ENCODE measurements around the gene CPT2. TPM values are rescaled to one million over a fixed set of nuclear protein-coding genes. Genes with fewer than 3 reads are reported as not detected.

CPT2 gene
- total RNA-seq = 10 to 100 TPM; 16.0 to 36.2 (median 23.1) TPM

GRCh38 chr1:53196485-53197290 is at the start of gene CPT2:
Gene CPT2, plus strand, starts transcription at chr1:53196824. Its CDS starts 120 bp downstream, at chr1:53196944.
- TF ChIP-seq, protein P1, sequence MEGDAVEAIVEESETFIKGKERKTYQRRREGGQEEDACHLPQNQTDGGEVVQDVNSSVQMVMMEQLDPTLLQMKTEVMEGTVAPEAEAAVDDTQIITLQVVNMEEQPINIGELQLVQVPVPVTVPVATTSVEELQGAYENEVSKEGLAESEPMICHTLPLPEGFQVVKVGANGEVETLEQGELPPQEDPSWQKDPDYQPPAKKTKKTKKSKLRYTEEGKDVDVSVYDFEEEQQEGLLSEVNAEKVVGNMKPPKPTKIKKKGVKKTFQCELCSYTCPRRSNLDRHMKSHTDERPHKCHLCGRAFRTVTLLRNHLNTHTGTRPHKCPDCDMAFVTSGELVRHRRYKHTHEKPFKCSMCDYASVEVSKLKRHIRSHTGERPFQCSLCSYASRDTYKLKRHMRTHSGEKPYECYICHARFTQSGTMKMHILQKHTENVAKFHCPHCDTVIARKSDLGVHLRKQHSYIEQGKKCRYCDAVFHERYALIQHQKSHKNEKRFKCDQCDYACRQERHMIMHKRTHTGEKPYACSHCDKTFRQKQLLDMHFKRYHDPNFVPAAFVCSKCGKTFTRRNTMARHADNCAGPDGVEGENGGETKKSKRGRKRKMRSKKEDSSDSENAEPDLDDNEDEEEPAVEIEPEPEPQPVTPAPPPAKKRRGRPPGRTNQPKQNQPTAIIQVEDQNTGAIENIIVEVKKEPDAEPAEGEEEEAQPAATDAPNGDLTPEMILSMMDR (IDR thresholded peaks at IDR 0.05; ENCODE audit: low read depth) = no peak

- TF ChIP-seq, protein P1 (IDR thresholded peaks at IDR 0.05; ENCODE audit: low read depth) = no peak
Measured at GRCh38 chr1:53147174-53147573, 49.5 kb upstream of the CPT2 start.

GRCh38 chr1:53148123-53148522 is 48.5 kb upstream of the CPT2 start:
- TF ChIP-seq, protein P1 (IDR thresholded peaks at IDR 0.05; ENCODE audit: low read depth) = no peak

- TF ChIP-seq, protein P1 (IDR thresholded peaks at IDR 0.05; ENCODE audit: low read depth) = no peak
Measured at GRCh38 chr1:53153752-53154151, 42.9 kb upstream of the CPT2 start.

- TF ChIP-seq, protein P1 (IDR thresholded peaks at IDR 0.05; ENCODE audit: low read depth) = no peak
Measured at GRCh38 chr1:53154859-53155438, 41.7 kb upstream of the CPT2 start.

GRCh38 chr1:53155534-53155933 is 41.1 kb upstream of the CPT2 start:
- TF ChIP-seq, protein P1 (IDR thresholded peaks at IDR 0.05; ENCODE audit: low read depth) = no peak

DNA sequence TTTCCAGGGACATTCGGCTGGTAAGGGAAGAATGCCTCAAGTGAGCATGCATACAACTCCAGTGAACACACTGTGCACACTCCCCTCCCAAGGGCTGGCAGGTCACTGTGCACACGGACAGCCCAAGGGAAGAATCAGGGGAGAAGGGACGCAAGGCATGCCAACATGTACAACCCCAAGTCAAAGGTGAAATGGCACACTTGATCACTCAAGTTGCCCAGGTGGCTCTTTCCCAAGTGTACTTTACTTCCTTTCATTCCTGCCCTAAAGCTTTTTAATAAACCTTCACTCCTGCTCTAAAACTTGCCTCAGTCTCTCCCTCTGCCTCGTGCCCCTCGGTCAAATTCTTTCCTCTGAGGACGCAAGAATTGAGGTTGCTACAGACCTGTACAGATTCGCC is 40.7 kb upstream of the CPT2 start:
- TF ChIP-seq, protein P1 (IDR thresholded peaks at IDR 0.05; ENCODE audit: low read depth) = no peak
